Superior temporal gyrus (tissue), 1 donor: ENCODE measurements around the gene ITPRID2.

Source experiments
- DNase-seq: peaks from one replicate; pipeline ENCODE4 v3.0.0-alpha.2; 2016; ENCODE audit errors: extremely low spot score

Gene ITPRID2

DNA sequence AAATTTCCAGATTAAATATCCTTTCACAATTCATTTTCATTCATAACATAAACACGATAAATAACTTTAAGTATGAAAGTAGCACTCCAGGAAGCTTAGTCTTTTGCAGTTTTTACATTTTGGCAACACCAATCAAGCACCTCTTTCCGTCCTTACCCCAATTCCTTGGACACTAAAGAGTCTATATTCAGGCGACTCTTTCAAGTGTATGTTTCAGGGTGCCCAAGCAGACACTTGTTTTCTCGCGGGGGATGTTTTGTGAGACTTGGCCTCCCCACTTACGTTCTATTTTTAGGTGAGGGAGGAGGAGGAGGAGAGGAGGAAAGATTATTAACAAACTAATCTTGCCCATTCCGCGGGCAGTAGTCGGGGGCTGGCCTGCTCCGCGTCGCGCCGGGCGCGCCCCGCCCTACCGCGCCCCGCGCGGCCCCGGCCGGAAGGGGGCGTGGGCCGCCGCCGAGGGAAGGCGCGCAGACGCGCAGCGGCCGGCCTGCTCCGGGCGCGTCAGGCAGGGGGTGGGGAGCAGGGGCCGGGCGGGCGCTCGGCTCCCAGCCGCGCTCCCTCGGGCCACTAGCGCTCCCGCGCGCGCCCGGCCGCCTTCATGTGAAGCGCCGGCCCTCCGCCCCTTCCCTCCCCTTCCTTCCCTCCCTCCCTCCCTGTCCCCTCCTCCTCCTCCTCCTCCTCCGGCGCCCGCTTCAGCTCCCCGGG is at the start of gene ITPRID2:
Gene ITPRID2 (plus strand): TSS at position 473 of the 708 bp plus-strand sequence. CDS start 337 bp downstream, outside the sequence.
- peak; percentile 74 for DNase-seq

DNA sequence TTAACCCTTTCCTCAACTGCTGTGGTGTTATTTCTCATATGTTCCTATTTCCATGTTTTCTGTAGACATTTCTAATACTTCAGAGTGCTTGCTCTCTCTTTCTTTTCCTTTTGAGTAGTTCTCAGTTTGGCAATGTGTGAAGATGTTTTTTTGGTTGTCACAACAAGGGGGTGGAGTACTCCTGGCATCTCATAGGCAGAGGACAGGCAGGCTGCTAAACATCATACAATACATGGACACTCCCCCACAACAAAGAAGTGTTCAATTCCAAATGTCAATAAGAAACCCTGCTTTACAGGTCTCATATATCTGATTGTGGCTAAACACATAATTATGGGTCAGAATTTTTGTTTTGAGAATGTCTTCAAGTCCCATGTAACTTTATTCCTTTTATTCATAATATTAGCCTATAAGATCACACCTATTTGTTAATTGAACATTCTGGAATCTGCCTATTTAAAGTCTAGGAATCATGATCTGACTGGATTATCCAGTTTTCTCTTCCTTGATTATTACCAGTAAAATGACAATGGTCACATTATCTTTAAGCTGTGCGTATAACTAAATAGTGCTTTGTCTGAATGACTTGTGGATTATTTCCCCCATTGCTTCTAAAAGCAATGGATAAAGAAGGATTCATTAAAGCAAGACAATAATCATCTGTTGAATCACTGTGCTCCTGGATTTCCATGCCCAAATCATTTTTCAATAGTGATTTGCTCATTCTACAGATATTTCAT is 46.8 kb upstream of the ITPRID2 start:
- DNase-seq = peak; percentile 60

DNA sequence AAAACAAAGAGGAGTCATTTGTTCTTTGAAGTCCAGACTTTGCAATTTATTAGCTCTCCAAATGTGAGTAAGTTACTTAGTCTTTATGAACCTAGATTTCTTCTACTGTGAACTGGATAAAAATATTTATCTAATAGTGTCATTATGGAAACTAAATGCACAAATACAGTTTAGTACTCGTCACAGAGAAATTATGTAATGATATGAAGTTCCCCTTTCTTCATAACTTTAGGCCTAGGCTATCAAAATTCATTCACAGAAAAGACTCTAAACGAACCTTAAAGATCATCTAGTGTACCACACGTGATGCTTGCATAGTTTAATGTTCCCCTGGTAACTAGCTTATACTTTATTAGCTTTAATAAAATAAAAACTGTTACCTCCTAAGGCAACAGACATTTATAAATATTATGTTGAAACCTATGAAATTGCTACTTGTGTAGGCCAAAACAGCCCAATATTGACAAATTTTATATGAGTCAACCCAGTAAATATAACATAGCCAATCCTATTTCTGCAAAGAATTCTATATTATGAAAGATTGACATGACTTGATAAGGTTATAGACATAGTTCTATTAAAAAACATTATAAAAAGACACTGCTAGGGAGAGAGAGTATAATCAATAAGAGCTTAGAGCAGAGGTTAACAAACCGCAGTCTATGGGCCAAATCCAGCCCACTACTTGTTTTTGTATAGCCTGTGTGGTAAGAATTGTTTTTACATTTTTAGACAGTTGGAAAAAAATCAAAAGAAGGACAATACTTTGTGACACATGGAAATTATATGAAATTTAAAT is 44.9 kb upstream of the ITPRID2 start:
- no peak for DNase-seq

DNA sequence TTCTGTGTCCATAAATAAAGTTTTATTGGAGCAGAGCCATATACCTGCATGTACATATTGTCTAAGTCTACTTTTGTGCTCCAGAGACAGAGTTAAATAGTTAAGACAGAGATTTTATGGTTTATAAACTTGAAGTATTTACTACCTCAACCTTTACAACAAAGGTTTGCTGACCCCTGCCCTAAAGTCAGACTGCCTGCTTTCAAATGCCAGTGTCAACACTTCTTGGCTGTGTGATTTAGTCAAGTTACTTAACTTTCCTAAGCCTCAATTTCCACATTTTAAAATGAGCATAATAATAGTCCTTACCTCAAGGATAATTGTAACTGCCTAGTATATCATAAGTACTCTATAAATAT is 44.4 kb upstream of the ITPRID2 start:
- no peak for DNase-seq

DNA sequence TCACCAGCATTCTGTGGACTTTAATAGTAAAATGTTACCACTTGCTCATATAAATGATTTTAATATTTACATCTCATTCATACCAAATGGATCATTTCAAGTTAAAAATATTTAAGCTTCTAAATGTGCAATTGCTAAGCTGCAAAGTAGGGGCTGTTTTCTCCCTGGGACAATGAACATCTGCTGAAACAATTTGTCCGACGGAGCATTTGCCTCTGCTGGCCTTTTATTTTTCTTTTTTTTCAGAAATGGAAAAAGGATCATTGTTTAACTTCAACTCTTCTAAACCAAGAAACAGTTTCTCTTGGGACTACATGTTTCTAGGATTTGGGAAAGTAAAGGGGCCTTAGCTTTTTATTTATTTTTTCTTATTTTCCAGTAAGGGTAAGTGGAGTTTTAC is 43.8 kb upstream of the ITPRID2 start:
- DNase-seq = no peak

DNA sequence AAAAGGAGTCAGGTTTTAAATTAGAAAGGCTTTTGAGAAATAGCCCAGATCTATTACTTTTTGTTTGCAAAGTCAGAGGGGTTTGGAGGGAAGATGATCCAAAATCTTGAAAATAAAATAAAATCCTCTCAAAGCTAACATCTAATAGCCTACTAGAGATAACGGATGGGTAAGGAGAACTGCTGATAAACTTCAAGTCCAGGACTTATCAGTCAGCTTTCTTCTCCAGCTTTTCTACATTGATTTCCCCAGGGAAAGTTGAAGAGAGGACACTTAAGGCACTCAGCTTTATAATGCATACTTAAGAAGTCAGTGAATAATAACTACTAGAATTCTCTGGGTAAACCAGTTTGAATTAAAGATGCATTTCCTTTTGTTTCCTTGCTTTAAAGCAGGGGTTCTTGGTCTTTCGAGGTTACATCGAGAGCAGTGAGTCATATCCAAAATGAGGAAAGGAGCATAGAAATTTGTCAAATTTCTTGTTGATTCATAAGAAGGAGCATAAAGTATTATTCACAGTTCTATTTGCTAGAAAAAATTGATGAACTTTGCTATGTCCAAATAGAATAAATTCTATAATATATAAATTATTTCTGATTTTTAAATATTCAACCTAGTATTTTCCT is 43.2 kb upstream of the ITPRID2 start:
- no peak for DNase-seq

DNA sequence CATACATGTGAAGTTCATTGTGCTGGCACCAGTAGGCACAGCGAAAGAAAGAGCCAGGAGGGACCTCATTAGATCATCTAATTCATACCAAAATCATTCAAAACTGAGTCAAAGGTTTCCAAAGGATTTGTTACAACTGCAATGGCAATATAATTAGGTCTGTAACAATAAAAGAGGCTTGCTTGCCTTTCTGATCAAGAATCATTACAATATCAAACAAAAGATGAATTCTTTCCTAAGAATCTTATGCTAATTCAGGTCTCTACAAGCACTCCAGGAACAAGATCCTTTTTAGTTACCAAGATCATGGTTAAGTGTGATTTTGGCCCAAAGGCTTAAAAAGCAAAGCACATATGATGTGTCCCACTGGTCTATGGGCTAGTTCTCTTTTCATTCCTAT is 41.9 kb upstream of the ITPRID2 start:
- no peak for DNase-seq

DNA sequence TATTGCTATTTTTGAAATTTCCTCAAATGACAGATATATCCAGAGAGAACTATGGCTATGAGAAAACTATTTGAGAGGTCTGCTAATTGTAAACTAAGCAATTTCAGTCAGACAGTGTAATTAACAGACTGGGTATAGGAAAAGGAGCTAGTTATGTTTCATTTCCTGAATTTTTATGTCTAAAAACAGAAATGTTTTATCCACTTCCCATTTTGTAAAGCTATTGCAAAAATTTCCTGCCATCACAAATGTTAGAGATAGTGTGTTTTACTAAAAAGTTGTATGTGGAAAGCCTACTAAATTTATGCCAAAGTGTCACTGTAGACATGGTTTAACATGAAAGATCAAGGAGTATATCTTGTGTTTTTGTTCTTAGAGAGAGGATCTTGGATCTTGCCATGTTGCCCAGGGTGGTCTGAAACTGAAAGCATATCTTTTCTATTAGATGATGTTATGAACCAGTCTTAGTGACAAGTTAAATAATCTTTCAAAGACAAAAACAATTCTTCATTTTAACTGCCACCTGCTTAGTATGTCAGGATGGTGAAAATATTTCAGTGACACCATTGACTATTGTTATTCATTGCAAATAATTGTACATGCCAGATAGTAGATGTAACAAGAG is 40.5 kb upstream of the ITPRID2 start:
- no peak for DNase-seq

DNA sequence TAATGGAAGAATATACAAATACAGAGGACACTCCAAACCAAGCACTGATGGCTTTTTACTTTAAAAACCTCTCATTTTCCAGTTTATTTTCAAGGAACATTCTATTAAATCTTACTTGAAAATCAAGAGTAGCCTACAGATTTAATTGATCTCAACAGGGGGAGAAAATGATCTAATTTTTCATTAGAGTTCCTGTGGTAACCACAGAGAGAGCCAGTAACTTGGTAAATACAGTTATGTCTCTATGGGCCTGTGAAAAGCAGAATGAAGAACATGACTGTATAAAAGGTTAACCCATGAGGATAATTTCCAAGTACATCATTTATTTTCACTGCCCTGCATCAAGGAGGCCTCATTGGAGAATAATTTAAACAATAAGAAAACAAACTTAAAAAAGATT is 39.8 kb upstream of the ITPRID2 start:
- no peak for DNase-seq

DNA sequence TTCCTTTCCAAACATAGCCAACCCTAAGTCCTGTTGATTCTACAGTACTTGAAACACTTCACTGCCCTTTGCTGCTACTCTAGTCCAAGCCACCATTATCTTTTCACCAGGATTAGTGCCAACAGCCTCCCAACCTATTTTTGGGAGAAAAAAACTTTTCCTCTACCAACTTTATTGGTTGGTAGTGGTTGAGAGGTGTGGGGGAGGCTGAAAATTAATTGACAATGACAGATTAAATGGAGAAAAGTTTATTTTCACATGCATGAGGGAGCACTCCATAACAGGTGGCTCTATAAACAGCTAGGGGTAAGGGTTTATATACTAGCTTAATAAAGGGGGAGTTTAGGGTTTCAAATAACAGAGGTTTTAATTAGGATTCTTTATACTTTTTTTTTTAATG is 37.8 kb upstream of the ITPRID2 start:
- no peak for DNase-seq

DNA sequence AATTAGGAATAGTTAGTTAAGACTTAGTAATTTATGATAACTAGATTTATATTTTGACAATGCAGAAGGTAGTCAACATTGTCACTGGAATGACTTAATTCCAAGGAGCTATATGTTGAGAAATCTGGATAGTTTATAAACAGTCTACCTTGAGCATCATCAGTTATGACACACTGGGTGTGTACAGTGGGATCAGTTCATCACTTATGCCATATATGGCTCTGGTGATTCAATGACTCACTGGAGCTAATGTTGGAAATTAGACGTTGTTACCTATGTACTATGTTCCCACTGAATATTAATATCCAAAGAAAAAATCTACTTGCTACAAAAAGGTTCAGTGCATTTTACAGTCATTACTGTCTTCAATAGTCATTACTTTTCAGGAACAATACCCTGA is 34.0 kb upstream of the ITPRID2 start:
- no peak for DNase-seq

DNA sequence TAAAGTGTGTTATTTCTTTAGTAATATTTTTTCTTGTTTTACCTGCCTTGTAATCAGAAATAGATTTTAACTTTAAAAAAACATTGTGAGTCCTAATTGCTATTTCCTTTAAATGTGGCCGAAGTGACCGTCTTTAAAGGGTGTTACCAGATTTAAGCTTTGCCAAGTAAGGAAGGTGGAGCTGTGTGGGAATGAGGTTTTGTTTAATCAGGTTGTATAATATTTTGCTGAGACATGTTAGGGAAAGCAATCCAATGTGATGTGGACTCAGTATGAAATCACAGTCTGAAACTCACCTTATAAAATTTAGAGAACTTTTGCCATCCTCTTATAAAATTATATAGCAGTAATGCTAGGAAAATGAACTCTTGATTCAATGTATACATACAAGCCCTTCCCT is 32.9 kb upstream of the ITPRID2 start:
- no peak for DNase-seq

DNA sequence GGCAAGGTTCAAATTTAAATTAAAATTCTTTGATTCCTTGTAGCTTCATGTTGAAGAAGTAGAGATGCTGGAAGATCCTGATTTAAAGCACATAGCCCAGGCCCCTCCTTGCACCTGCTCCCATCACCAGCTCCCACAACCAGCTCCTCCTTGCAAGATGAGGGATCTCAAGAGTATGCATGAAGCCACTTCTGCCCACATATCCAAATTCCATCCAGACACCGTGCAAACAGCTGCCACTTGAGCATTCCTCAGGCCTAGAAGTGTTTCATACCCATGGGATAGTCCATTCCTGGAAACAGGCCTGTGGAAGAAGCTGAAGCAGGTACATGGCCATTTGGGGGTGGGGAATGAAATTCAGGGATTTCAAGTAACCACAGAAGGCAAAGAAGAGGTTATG is 32.4 kb upstream of the ITPRID2 start:
- DNase-seq = no peak

DNA sequence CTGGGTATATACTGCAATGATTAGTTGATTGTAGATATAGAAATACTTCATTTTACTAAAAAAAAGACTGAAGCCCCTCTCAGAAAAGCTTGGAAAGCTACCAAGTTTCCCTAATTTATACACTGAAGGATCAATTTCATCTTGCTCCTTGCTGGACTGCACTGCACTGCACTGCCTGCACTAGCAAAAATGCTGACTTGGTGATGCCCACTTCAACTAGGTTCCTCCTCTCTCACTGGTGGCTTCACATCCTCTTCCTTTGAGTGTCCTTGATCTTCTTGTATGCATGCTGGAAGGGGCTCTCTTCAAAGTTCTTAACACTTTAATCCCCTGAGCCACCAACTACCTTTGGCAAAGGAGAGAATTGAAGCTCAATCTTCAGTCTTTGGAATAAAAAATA is 31.7 kb upstream of the ITPRID2 start:
- DNase-seq = no peak

DNA sequence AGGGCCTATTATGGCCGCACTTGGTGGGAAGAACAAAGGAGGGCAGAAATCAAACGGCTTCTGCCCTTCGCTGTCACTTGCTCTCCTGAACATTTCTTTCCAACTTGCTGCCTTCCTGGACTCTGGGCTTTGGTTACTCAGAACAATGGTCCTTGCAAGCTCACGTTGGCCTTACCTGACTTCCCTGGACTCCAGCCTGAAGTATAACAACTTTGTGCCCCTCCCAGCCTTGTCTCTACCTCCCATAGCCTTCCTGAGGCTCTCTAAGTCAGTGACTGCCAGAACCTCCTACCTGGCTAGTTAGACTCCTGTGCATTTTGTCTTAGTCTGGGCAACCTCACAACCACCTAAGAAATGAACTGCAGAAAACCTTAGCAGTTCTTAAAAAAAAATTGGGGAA is 30.2 kb upstream of the ITPRID2 start:
- no peak for DNase-seq

DNA sequence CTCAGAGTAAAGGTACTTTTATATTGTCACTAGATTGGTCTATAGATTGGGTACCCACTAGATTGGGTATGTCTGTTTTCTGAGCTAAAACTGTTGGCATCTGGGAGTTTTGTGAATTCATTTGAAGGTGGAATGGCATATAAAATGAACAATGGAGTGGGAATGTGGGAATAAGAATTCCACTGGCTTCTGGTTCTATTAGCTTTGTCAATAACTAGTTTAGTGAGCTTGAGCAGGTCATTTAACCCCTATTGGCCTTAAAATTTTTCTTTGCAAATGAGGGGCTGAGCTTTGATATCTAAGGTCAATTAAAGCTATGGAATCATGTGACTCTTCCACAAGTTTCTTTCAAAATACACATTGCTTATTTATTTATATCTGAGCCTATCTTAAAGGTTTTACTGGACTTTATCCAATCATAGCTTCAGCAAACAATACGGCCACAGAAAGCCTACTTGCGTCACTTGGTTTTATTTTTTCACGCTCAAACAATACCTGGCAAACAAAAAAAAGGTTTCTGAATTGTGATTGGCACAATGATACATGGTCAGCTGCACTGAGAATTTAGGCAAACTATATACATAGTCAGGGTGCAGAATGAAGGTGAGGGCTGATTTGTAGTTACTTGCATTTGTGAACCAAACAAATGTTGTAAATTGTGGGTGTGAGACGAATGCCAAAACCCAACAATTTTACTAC is 28.8 kb upstream of the ITPRID2 start:
- no peak for DNase-seq

DNA sequence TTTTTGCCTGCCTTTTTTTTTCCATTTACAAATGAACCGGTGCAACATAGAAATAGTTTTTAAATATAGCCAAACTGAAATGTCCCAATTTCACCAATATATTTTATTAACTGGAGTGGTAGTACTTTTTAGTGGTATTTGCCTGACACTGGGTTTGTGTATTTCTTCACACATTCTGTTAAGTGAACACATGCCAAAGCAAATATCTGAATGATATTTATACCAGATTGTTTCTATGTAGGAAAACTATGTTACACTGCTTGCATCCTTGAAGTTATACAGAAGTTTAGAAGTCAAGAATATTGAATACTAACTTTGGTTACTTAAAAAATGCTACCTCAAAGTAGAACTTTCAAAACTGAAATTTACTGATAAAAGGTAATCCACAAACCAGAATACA is 19.4 kb upstream of the ITPRID2 start:
- DNase-seq = no peak

DNA sequence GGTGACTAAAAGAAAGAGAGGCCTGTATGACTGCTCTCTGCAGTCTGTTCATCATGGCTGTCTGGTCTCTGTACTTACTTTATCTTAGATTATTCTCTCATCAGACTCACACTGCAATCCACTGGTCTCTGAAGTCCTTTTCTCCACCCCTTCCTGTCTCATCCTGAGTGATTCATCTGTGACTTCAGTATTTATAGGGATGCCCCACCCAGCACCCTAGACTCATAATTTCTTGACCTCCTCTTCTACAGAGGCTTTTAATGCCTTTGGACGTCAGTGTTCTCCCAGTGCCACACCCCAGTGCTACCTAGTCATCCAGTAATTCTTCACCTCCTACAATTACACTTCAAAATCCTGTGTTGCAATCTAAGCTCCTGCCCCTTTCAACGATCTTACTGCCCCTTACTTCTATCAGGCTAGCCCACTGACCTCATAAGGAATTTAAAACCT is 14.9 kb upstream of the ITPRID2 start:
- no peak for DNase-seq

DNA sequence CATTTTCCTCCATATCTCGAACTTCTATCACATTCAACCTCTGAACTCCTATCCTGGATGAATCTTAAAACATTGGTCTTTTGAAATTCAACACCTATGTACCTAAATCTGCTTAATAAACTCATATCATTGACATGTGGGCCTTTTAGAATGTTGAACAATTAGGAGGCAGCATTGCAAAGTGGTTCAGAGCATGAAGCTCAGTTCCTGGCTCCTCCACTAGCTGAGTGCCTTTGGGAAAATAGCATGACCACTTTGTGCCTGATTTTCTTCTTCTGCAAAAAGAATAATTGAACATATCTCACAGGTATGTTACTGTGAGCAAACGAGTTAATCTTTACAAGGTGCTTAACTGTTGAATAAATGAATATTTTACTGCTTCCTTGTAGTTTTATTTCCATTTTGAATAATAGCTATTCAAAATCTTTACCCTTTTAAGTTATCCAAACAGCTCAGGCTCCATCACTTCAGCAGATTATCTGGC is 14.3 kb upstream of the ITPRID2 start:
- DNase-seq = no peak

DNA sequence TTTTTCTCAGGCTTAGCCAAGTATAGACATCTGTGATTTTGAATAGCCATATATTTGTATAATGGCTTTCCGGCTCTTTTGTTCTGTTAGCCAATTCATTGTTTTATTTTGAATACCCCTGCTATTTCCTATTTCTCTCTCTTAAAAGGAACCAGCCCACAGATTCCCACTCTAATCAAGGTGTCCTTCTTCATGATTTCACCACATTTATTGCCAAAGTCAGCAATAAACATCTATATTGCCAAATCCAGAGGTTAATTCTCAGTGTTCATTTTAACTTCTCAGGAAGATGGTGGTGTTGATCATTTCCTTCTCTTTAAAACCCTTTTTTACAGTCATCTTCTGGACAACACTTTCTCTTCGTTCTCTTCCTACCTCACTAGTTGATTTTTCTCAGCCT is 13.1 kb upstream of the ITPRID2 start:
- no peak for DNase-seq

DNA sequence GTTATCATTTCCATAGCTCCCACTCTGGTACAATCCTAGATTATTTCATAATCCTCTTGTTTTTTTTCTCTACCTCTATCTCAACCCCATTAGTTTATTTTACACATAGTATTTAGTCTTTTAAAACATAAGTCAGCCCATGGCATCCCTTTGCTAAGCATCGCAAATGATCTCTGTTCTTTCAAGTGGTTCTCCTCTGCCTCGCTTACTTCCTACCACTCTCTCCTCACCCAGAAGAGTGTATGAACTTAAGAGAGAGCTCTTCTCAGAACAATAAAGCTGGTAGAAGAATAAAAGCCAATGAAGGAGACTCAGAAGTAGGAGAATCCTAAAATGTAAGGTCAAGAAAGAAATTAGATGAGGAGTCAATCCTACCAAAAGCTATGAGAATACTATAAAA is 12.2 kb upstream of the ITPRID2 start:
- no peak for DNase-seq
